K562 (cell line): ENCODE measurements around the gene SEPTIN12. TPM values are rescaled to one million over a fixed set of nuclear protein-coding genes. Genes with fewer than 3 reads are reported as not detected.

ENCODE experiments used
- ADNP ChIP-seq: fragments of 200-800 bp; sonication (Bioruptor generic); IDR thresholded peaks from 2 replicates; pipeline ENCODE4 v1.6.1; 2016; ENCODE audit warnings: missing genetic modification characterization, missing compliant biosample characterization
- CREB3 ChIP-seq: fragments of 450-650 bp; conservative IDR thresholded peaks from 2 replicates; pipeline ENCODE4 v1.6.1; 2016; ENCODE audit warnings: missing genetic modification characterization, low read depth, mild to moderate bottlenecking, missing compliant biosample characterization, moderate library complexity
- CXXC5 ChIP-seq: fragments of 250-450 bp; sonication (Bioruptor Pico); IDR thresholded peaks from 2 replicates; pipeline ENCODE4 v1.8.0; 2022; ENCODE audit warnings: inconsistent platforms, mild to moderate bottlenecking, moderate library complexity
- ETS1 ChIP-seq: conservative IDR thresholded peaks from 2 replicates; pipeline ENCODE4 v1.6.1; 2011; ENCODE audit warnings: low read depth, mild to moderate bottlenecking, low read length; ENCODE audit not compliant: control insufficient read depth
- EZH2 ChIP-seq: IDR thresholded peaks from 2 replicates; pipeline ENCODE4 v1.6.1; 2012; ENCODE audit warnings: low read depth, mild to moderate bottlenecking, inconsistent platforms, low read length, borderline replicate concordance
- HDAC6 ChIP-seq: IDR thresholded peaks from 2 replicates; pipeline ENCODE4 v1.6.1; 2012; ENCODE audit warnings: low read depth, mild to moderate bottlenecking, control low read depth, inconsistent platforms, low read length, moderate library complexity
- HMBOX1 ChIP-seq: sonication (generic); IDR thresholded peaks from 2 replicates; pipeline ENCODE4 v1.6.1; 2016
- MAX ChIP-seq: sonication (generic); formaldehyde crosslinking; IDR thresholded peaks from 2 replicates; pipeline ENCODE4 v1.9.0; 2022; ENCODE audit warnings: mild to moderate bottlenecking, missing genetic modification reagents
- NFYB ChIP-seq: IDR thresholded peaks from 2 replicates; pipeline ENCODE4 v1.6.1; 2011; ENCODE audit warnings: mild to moderate bottlenecking, moderate library complexity; ENCODE audit not compliant: insufficient read length; ENCODE audit errors: extremely low read depth
- NKRF ChIP-seq: fragments of 450-650 bp; IDR thresholded peaks from 2 replicates; pipeline ENCODE4 v1.6.1; 2016; ENCODE audit warnings: borderline replicate concordance
- NR2C2 ChIP-seq, 2 experiments: fragments of 200-800 bp in 1 of 2; sonication (Bioruptor generic) in 1 of 2; sonication (generic) in 1 of 2; formaldehyde crosslinking in 1 of 2; IDR thresholded peaks; 2 replicates each; pipeline versions ENCODE4 v1.6.1 to v1.8.0; 2016 to 2022; ENCODE audit warnings: mild to moderate bottlenecking in 1 of 2, missing compliant biosample characterization in 1 of 2, missing genetic modification characterization in 1 of 2, missing genetic modification reagents in 1 of 2
- NR3C1 ChIP-seq: sonication (generic); formaldehyde crosslinking; IDR thresholded peaks from 2 replicates; pipeline ENCODE4 v1.8.1; 2022; ENCODE audit warnings: missing genetic modification reagents
- NRF1 ChIP-seq, 2 experiments: fragments of 450-650 bp; IDR thresholded peaks in 1 of 2; conservative IDR thresholded peaks in 1 of 2; 2 replicates each; pipeline ENCODE4 v1.6.1; 2014; ENCODE audit warnings: mild to moderate bottlenecking in 2 of 2
- PML ChIP-seq: IDR thresholded peaks from 2 replicates; pipeline ENCODE4 v1.6.1; 2012; ENCODE audit warnings: low read length, inconsistent platforms
- SMAD4 ChIP-seq: fragments of 250-450 bp; sonication (Bioruptor Pico); conservative IDR thresholded peaks from 2 replicates; pipeline ENCODE4 v1.8.0; 2021; ENCODE audit warnings: inconsistent platforms, mild to moderate bottlenecking, moderate library complexity
- SOX6 ChIP-seq: fragments of 450-650 bp; IDR thresholded peaks from 2 replicates; pipeline ENCODE4 v1.6.1; 2014; ENCODE audit warnings: mild to moderate bottlenecking
- SP1 ChIP-seq: sonication (generic); formaldehyde crosslinking; IDR thresholded peaks from 2 replicates; pipeline ENCODE4 v1.8.1; 2022; ENCODE audit warnings: mild to moderate bottlenecking, missing genetic modification reagents
- SUPT5H ChIP-seq: fragments of 450-650 bp; IDR thresholded peaks from 2 replicates; pipeline ENCODE4 v1.6.1; 2016
- TBP ChIP-seq: optimal IDR thresholded peaks from 2 replicates; pipeline ENCODE3; 2011; ENCODE audit warnings: low read depth, low read length, improper control_type of control experiment
- ZBTB7A ChIP-seq: IDR thresholded peaks from 2 replicates; pipeline ENCODE4 v1.6.1; 2011; ENCODE audit warnings: low read depth, mild to moderate bottlenecking, low read length, moderate library complexity, borderline replicate concordance; ENCODE audit not compliant: control insufficient read depth
- ZNF224 ChIP-seq: sonication (generic); formaldehyde crosslinking; IDR thresholded peaks from 2 replicates; pipeline ENCODE4 v1.8.0; 2022; ENCODE audit warnings: mild to moderate bottlenecking, missing genetic modification reagents
- ZNF3 ChIP-seq: fragments of 250-450 bp; sonication (Bioruptor Pico); IDR thresholded peaks from 2 replicates; pipeline ENCODE4 v1.5.0; 2021; ENCODE audit warnings: mild to moderate bottlenecking, moderate library complexity
- polyA plus RNA-seq, 8 experiments: library from polyadenylated mRNA; depleted of rRNA in 4 of 8; stranded (reverse) in 5 of 8; unstranded in 3 of 8; fragments of >200 nt; fragmentation: Nextera tagmentation in 2 of 8; fragmentation: Illumina TruSeq in 1 of 8; extraction: Ambion mirVana in 2 of 8; extraction: Trizol in 1 of 8; gene quantifications; 2 replicates each; pipeline versions ENCODE4 v1.2.1 to v1.2.3, GENCODE V29; 2011 to 2014; ENCODE audit warnings: inconsistent platforms in 1 of 8, missing spikeins in 1 of 8
- total RNA-seq, 7 experiments: library from RNA; depleted of rRNA in 6 of 7; stranded (reverse); fragments of >200 nt in 6 of 7; fragmentation: Illumina TruSeq in 2 of 7; extraction: Trizol in 2 of 7; gene quantifications; 2 replicates each; pipeline versions ENCODE4 v1.2.1 to v1.2.3, GENCODE V29; 2011 to 2021; ENCODE audit warnings: low replicate concordance in 1 of 7

Gene SEPTIN12
- total and polyA plus RNA-seq, 9 of the 15 experiments (the other 6 are each of a cell fraction or from before 2014, with no cell fraction given): not detected

GRCh38 chr16:4768549-4769305 is 19.4 kb downstream of the SEPTIN12 start (continued):
- no peak for TF ChIP-seq SMAD4 (CRISPR knock-in tag)
- peak; percentile 49; the same call in 1 of the 2 replicates for TF ChIP-seq HMBOX1
- peak; percentile 86; the same call in 1 of the 2 replicates for TF ChIP-seq ETS1
- peak; percentile 74; the same call in 1 of the 2 replicates for TF ChIP-seq SP1 (CRISPR knock-in tag)
- 0 out of 2 replicates have a peak, but pooled peaks have one; percentile 14 for TF ChIP-seq MAX (CRISPR knock-in tag)
- no peak for TF ChIP-seq ZNF3 (CRISPR knock-in tag)
- no peak for TF ChIP-seq SOX6
- no peak for TF ChIP-seq NR2C2 (CRISPR knock-in tag; IDR thresholded peaks at IDR 0.05)
- peak; percentile 95 for TF ChIP-seq NR2C2 (tag; IDR thresholded peaks at IDR 0.05)
- TF ChIP-seq CXXC5 (CRISPR knock-in tag): peak; percentile 76
- TF ChIP-seq ADNP (tag): peak; percentile 96
- TF ChIP-seq SUPT5H: peak; percentile 86
- TF ChIP-seq EZH2: no peak
- TF ChIP-seq NR3C1 (CRISPR knock-in tag): no peak
- no peak for TF ChIP-seq CREB3
- TF ChIP-seq NRF1 (conservative IDR thresholded peaks at IDR 0.05 in 1 of 2, IDR thresholded peaks at IDR 0.05 in 1 of 2): peak; percentile 96
- TF ChIP-seq ZBTB7A: peak; percentile 97
- TF ChIP-seq NFYB: no peak
- no peak for TF ChIP-seq ZNF224 (CRISPR knock-in tag)
- peak; percentile 14; the same call in 1 of the 2 replicates for TF ChIP-seq NKRF
- TF ChIP-seq HDAC6: no peak
- peak; percentile 46; the same call in 1 of the 2 replicates for TF ChIP-seq PML
- TF ChIP-seq TBP: peak; percentile 45
